ENCODE data around the gene HOXB4.

HOXB4 gene

DNA sequence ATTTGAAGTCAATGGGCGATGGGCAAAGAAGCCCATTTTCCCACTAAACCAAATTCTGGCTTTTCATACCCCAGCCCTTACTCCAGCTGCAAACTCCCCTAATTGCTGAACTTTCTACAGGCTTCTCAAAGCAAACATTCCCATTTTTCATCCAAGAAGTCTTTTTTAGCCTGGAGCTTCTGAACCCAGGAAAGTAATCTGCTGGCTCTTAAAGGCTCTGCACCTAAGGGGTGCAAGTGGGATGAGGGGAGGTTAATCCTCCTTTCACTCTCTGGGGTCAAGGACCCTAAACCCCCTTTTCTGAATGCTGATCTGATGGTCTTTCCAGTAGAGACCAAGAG is 30.3 kb upstream of the HOXB4 start:
- H3K4me3 ChIP-seq (ENCODE audit: low read depth, low read length) = no peak overlapping the region

DNA sequence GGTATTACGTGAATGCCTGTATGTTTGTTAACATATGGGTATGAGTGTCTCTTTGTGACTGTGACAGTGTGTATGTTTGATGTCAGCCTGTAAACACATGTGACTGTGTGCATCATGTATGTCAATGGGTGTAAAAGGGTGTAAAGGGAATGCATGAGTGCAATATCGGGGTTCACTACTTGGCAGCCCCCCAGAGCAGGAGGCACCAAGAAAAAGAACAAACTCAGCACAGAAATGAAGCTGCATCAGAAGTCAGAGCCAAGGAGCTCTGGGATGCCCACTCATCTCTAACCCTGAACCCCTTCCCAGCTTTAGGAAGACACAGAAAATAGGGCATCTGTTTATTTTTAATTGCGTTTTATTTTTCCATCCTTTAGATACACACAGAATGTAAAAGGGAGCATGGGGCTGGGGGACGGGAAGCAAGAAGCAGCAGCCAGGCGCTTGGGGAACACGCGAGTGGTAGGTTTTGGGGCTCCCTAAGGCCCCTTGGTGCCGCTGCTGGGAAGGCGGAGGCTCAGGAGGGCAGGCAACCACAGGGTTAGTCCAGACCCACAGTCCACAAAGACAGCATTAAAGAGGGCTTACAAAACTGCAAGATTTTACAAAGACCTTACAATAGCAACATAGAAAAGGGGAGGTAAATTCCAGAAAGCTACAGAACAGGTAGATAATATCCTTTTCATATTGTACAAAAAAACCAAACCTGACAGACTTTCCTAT is 28.9 kb upstream of the HOXB4 start:
- no peak overlapping the region for H2AFZ ChIP-seq
- H3K79me2 ChIP-seq = no peaks in the 10 kb centered on the region
- no peaks in the 10 kb centered on the region for H3K9me3 ChIP-seq (ENCODE audit: control insufficient read depth, low read length)
- no peak overlapping the region for H3K27ac ChIP-seq
- H3K4me3 ChIP-seq (ENCODE audit: low read depth, low read length) = no peak overlapping the region
- TF ChIP-seq, protein P1, sequence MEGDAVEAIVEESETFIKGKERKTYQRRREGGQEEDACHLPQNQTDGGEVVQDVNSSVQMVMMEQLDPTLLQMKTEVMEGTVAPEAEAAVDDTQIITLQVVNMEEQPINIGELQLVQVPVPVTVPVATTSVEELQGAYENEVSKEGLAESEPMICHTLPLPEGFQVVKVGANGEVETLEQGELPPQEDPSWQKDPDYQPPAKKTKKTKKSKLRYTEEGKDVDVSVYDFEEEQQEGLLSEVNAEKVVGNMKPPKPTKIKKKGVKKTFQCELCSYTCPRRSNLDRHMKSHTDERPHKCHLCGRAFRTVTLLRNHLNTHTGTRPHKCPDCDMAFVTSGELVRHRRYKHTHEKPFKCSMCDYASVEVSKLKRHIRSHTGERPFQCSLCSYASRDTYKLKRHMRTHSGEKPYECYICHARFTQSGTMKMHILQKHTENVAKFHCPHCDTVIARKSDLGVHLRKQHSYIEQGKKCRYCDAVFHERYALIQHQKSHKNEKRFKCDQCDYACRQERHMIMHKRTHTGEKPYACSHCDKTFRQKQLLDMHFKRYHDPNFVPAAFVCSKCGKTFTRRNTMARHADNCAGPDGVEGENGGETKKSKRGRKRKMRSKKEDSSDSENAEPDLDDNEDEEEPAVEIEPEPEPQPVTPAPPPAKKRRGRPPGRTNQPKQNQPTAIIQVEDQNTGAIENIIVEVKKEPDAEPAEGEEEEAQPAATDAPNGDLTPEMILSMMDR (IDR thresholded peaks at IDR 0.05) = no peak
- peaks cover 48% of the 10 kb centered on the region for H3K27me3 ChIP-seq (ENCODE audit: control insufficient read depth, insufficient read depth, low read length)
- H3K4me2 ChIP-seq (ENCODE audit: low read length) = no peak overlapping the region
- H3K36me3 ChIP-seq (ENCODE audit: control insufficient read depth, insufficient read depth, low read length) = no peaks in the 10 kb centered on the region
- no peak overlapping the region for H3K9ac ChIP-seq
- H3K4me1 ChIP-seq = no peaks in the 10 kb centered on the region

More for the DNA sequence above, 30.3 kb upstream of the HOXB4 start:
- TF ChIP-seq, protein P1 (IDR thresholded peaks at IDR 0.05) = no peak
- Histone ChIP-seq H3K27ac (no peak overlapping the region), H2AFZ (no peak overlapping the region), H3K9ac (no peak overlapping the region), H3K79me2 (no peaks in the 10 kb centered on the region), H3K4me1 (no peaks in the 10 kb centered on the region), H3K4me2 (ENCODE audit: low read length) (no peak overlapping the region), H3K27me3 (ENCODE audit: control insufficient read depth, insufficient read depth, low read length) (peaks cover 48% of the 10 kb centered on the region), H3K9me3 (ENCODE audit: control insufficient read depth, low read length) (no peaks in the 10 kb centered on the region), H3K36me3 (ENCODE audit: control insufficient read depth, insufficient read depth, low read length) (no peaks in the 10 kb centered on the region)

DNA sequence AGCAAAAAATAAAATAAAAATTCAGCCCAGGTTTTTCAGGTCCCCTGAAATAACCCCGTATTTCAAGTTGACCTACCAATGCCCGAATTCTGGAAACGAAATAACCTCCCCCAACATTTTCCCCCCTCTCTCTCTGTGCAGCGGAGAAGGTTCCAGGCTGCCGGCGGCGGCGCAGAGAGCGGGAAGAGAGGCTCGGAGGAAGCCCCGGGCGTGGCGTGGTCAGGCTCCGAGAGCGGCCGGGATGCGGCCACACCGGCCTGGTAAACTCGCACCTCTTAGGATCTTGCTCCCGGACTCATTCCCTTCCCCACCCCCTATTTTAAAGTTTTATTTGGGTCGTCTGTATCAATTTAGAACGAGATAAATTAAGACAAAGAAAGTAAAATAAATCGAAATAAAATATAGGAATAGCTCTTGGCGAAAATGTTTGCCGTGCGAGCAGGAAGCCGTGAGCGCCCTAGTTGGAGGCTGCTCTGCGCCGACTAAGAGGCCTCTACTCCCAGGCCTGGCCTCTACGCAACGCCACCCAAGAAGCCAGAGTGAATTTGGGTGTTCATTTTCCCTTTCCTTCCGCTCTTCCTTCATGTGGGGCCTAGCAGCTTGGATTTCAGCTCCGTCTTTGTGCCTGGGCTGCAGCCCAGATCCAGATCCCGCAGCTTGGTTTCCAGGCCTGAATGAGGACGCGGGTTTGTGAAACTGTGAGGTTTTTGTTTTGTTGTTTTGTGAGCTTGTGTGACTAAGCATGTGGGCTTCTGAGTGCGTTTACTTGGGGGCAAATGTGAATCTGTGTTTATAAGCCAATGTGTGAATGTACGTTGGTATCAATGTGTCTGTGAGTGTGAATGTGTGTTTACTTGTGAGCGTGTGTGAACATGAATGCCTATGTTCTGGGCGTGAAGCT is 28.1 kb upstream of the HOXB4 start:
- Histone ChIP-seq H3K4me1 (no peaks in the 10 kb centered on the region), H3K79me2 (no peaks in the 10 kb centered on the region), H3K27ac (no peak overlapping the region), H3K9me3 (ENCODE audit: control insufficient read depth, low read length) (no peaks in the 10 kb centered on the region), H3K4me2 (ENCODE audit: low read length) (no peak overlapping the region), H2AFZ (no peak overlapping the region), H3K9ac (no peak overlapping the region), H3K36me3 (ENCODE audit: control insufficient read depth, insufficient read depth, low read length) (no peaks in the 10 kb centered on the region), H3K27me3 (ENCODE audit: control insufficient read depth, insufficient read depth, low read length) (peaks cover 48% of the 10 kb centered on the region), H3K4me3 (ENCODE audit: low read depth, low read length) (no peak overlapping the region)
- TF ChIP-seq, protein P1 (IDR thresholded peaks at IDR 0.05) = no peak

DNA sequence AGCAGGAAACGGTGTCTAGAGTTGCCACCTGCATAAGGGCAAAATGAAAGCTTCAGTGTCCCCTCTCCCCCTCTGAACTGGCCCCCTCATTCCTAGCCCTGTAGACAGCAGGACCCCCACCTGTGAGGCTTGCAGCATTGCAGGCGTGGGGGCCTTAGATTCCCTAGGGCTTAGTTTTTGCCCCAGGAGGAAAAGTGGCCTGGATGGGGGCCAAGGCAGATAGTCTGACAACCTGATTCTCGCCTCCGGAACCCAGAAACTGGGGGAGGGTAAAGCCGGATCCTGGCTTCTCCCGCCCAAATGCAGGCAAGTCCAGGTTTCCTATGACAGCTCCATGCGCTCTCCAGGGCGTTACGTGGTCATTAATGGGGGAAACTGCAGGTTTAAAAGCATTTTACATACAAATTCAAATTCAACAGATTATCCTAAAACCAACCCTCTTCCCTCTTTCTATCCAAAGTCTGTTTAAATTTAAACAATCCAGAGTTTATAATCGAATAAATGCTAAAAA is 27.3 kb upstream of the HOXB4 start:
- H3K9ac ChIP-seq = no peak overlapping the region

More for the DNA sequence above, 27.3 kb upstream of the HOXB4 start:
- H3K27me3 ChIP-seq (ENCODE audit: control insufficient read depth, insufficient read depth, low read length) = peaks cover 48% of the 10 kb centered on the region
- no peaks in the 10 kb centered on the region for H3K36me3 ChIP-seq (ENCODE audit: control insufficient read depth, insufficient read depth, low read length)
- TF ChIP-seq, protein P1 (IDR thresholded peaks at IDR 0.05) = no peak
- no peak overlapping the region for H3K4me2 ChIP-seq (ENCODE audit: low read length)
- H2AFZ ChIP-seq = no peak overlapping the region
- H3K9me3 ChIP-seq (ENCODE audit: control insufficient read depth, low read length) = no peaks in the 10 kb centered on the region
- no peak overlapping the region for H3K27ac ChIP-seq
- H3K79me2 ChIP-seq = no peaks in the 10 kb centered on the region
- no peaks in the 10 kb centered on the region for H3K4me1 ChIP-seq
- no peak overlapping the region for H3K4me3 ChIP-seq (ENCODE audit: low read depth, low read length)

All from parathyroid adenoma (tissue), 2 donors.